Measurements from ENCODE around the gene DST.

DST gene

GRCh38 chr6:56552187-56553130, 90.2 kb downstream of the DST start:
- no peaks in the 10 kb centered on the region for H3K4me1 Mint-ChIP-seq
- no peaks in the 10 kb centered on the region for H3K9me3 Mint-ChIP-seq
- H3K36me3 Mint-ChIP-seq: no peaks in the 10 kb centered on the region
- no peak for ATAC-seq (replicated peaks)
- no peak overlapping the region for H3K4me3 Mint-ChIP-seq
- DNase-seq: no peak
- H3K27me3 Mint-ChIP-seq: no peaks in the 10 kb centered on the region
- no peak overlapping the region for H3K27ac Mint-ChIP-seq

GRCh38 chr6:56551409-56552120, 91.1 kb downstream of the DST start:
- DNase-seq (no peak), ATAC-seq (replicated peaks) (no peak)
- Mint-ChIP-seq H3K9me3 (no peaks in the 10 kb centered on the region), H3K36me3 (no peaks in the 10 kb centered on the region), H3K27ac (no peak overlapping the region), H3K4me1 (no peaks in the 10 kb centered on the region), H3K27me3 (no peaks in the 10 kb centered on the region), H3K4me3 (no peak overlapping the region)

GRCh38 chr6:56550301-56550700, 92.4 kb downstream of the DST start:
- DNase-seq: no peak
- Mint-ChIP-seq H3K4me1 (no peaks in the 10 kb centered on the region), H3K27me3 (no peaks in the 10 kb centered on the region), H3K9me3 (no peaks in the 10 kb centered on the region), H3K36me3 (no peaks in the 10 kb centered on the region), H3K27ac (no peak overlapping the region), H3K4me3 (no peak overlapping the region)
- ATAC-seq (replicated peaks): no peak

- DNase-seq (no peak), ATAC-seq (replicated peaks) (no peak)
- Mint-ChIP-seq H3K27ac (no peak overlapping the region), H3K36me3 (no peaks in the 10 kb centered on the region), H3K4me3 (no peak overlapping the region), H3K9me3 (no peaks in the 10 kb centered on the region), H3K27me3 (no peaks in the 10 kb centered on the region), H3K4me1 (no peaks in the 10 kb centered on the region)
Measured at GRCh38 chr6:56549014-56549413, 93.7 kb downstream of the DST start.

- Mint-ChIP-seq H3K27ac (no peak overlapping the region), H3K27me3 (no peaks in the 10 kb centered on the region), H3K4me3 (no peak overlapping the region), H3K9me3 (no peaks in the 10 kb centered on the region), H3K4me1 (no peaks in the 10 kb centered on the region), H3K36me3 (no peaks in the 10 kb centered on the region)
- ATAC-seq (replicated peaks) (no peak), DNase-seq (no peak)
Measured at GRCh38 chr6:56547687-56548086, 95.0 kb downstream of the DST start.

- H3K27me3 Mint-ChIP-seq: no peaks in the 10 kb centered on the region
- H3K36me3 Mint-ChIP-seq: no peaks in the 10 kb centered on the region
- ATAC-seq (replicated peaks) (peak; percentile 90 to 93), DNase-seq (peak; percentile 74)
- H3K27ac Mint-ChIP-seq: no peak overlapping the region
- no peaks in the 10 kb centered on the region for H3K4me1 Mint-ChIP-seq
- H3K9me3 Mint-ChIP-seq: no peaks in the 10 kb centered on the region
- no peak overlapping the region for H3K4me3 Mint-ChIP-seq
Measured at GRCh38 chr6:56542364-56543331, 100.0 kb downstream of the DST start.

- H3K9me3 Mint-ChIP-seq: no peaks in the 10 kb centered on the region
- ATAC-seq (replicated peaks) (no peak), DNase-seq (no peak)
- H3K27me3 Mint-ChIP-seq: no peaks in the 10 kb centered on the region
- no peaks in the 10 kb centered on the region for H3K4me1 Mint-ChIP-seq
- no peaks in the 10 kb centered on the region for H3K36me3 Mint-ChIP-seq
- H3K4me3 Mint-ChIP-seq: no peak overlapping the region
- H3K27ac Mint-ChIP-seq: no peak overlapping the region
Measured at GRCh38 chr6:56541741-56542360, 100.8 kb downstream of the DST start.

GRCh38 chr6:56541030-56541600, 101.6 kb downstream of the DST start:
- H3K4me1 Mint-ChIP-seq: no peaks in the 10 kb centered on the region
- no peak overlapping the region for H3K4me3 Mint-ChIP-seq
- no peak for ATAC-seq (replicated peaks)
- no peak overlapping the region for H3K27ac Mint-ChIP-seq
- no peak for DNase-seq
- no peaks in the 10 kb centered on the region for H3K9me3 Mint-ChIP-seq
- no peaks in the 10 kb centered on the region for H3K36me3 Mint-ChIP-seq
- H3K27me3 Mint-ChIP-seq: no peaks in the 10 kb centered on the region

GRCh38 chr6:56540232-56541029, 102.3 kb downstream of the DST start:
- ATAC-seq (replicated peaks) (no peak), DNase-seq (no peak)
- Mint-ChIP-seq H3K27ac (no peak overlapping the region), H3K36me3 (no peaks in the 10 kb centered on the region), H3K27me3 (no peaks in the 10 kb centered on the region), H3K9me3 (no peaks in the 10 kb centered on the region), H3K4me3 (no peak overlapping the region), H3K4me1 (no peaks in the 10 kb centered on the region)

GRCh38 chr6:56539527-56540105, 103.1 kb downstream of the DST start:
- H3K9me3 Mint-ChIP-seq: no peaks in the 10 kb centered on the region
- DNase-seq (no peak), ATAC-seq (replicated peaks) (no peak)
- no peak overlapping the region for H3K27ac Mint-ChIP-seq
- no peaks in the 10 kb centered on the region for H3K36me3 Mint-ChIP-seq
- H3K27me3 Mint-ChIP-seq: no peaks in the 10 kb centered on the region
- H3K4me1 Mint-ChIP-seq: no peaks in the 10 kb centered on the region
- no peak overlapping the region for H3K4me3 Mint-ChIP-seq

GRCh38 chr6:56538851-56539250, 103.8 kb downstream of the DST start:
- Mint-ChIP-seq H3K27ac (no peak overlapping the region), H3K36me3 (no peaks in the 10 kb centered on the region), H3K27me3 (no peaks in the 10 kb centered on the region), H3K9me3 (no peaks in the 10 kb centered on the region), H3K4me3 (no peak overlapping the region), H3K4me1 (no peaks in the 10 kb centered on the region)
- ATAC-seq (replicated peaks) (no peak), DNase-seq (no peak)

- Mint-ChIP-seq H3K36me3 (no peaks in the 10 kb centered on the region), H3K27me3 (no peaks in the 10 kb centered on the region), H3K4me3 (no peak overlapping the region), H3K9me3 (no peaks in the 10 kb centered on the region), H3K4me1 (peaks cover 0 to 7% of the 10 kb centered on the region in 2 donors), H3K27ac (no peak overlapping the region)
- ATAC-seq (replicated peaks): no peak
- DNase-seq: no peak
Measured at GRCh38 chr6:56537223-56537770, 105.4 kb downstream of the DST start.

All from stimulated activated naive B cell treated with anti-CD40 and anti-IgM and Interleukin-4, amounts not matched to agents 10 μg/mL and 1 μg/mL and 100 μg/mL, for 72 hours (primary cell).